ENCODE results near the gene TNP2.

Gene TNP2

DNA sequence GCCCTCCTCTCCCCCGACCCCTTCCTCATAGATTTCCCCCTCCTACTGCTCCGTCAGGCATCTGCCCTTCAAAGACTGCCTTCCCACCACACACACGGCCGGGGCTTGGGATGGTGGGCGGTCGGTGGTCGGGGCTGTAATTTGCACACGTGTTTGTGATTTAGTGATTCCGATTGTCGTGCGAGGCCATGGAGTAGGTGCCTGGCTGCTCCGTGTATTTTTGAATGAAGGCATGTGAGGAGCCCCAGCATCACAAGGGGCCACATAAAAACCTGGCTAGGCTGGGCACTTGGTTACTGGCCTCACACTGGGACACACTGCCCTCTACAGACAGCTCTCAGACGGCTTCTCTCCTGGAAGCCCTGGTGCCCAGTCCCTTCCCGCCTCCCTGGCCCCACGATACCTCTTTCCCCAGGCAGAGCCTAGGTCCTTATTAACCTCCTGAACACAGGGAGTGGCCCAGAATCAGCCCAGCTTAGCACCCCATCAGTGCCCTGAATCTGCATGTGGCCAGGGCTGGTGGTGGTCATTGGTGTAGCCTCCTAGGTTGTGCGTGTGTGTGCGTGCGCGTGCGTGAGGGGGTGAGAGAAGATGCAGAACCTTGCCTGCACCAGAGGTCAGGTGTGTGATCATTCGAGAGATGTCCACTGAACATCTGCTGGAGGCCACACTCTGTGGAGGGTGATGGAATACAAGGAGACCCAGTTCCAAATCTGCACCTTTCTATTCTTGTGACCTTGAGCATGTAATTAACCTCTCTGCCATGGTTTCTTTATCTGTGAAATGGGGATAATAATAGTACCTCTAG lies 11.8 kb downstream of the TNP2 start:
- Mint-ChIP-seq H3K4me3 (peak overlapping the region; percentile 93), H3K9me3 (ENCODE audit: low read depth) (no peaks in the 10 kb centered on the region), H3K27ac (peak overlapping the region; percentile 96), H3K36me3 (peaks cover 11% of the 10 kb centered on the region), H3K4me1 (ENCODE audit: low read depth) (peaks cover 47% of the 10 kb centered on the region), H3K27me3 (no peaks in the 10 kb centered on the region)

DNA sequence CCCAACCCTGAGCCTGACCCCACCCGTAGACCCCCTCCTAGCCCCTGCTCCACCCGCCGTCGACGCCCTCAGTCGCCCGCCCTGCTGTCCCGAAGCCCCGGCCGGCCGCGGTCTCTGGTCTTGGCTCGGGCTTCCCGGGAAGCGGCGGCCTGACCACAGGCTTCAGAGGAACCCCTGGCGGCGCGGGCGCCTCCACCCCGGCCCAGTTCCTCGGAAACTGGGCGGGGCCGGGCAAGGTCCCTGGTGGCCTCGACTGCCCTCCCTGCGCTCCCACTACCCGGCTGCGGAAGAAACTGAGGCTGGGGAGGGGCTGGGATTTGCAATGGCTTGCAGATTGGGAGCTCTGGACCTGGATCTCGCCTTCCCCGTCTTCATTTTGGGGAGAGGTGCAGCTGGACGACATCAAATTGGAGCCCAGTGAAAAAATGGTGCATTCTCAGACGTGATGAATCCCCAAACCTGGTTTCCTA lies 12.4 kb downstream of the TNP2 start:
- peaks cover 11% of the 10 kb centered on the region for H3K36me3 Mint-ChIP-seq
- H3K4me1 Mint-ChIP-seq (ENCODE audit: low read depth): peaks cover 53% of the 10 kb centered on the region
- no peaks in the 10 kb centered on the region for H3K27me3 Mint-ChIP-seq
- H3K4me3 Mint-ChIP-seq: peak overlapping the region; percentile 93
- no peaks in the 10 kb centered on the region for H3K9me3 Mint-ChIP-seq (ENCODE audit: low read depth)
- peak overlapping the region; percentile 96 for H3K27ac Mint-ChIP-seq

DNA sequence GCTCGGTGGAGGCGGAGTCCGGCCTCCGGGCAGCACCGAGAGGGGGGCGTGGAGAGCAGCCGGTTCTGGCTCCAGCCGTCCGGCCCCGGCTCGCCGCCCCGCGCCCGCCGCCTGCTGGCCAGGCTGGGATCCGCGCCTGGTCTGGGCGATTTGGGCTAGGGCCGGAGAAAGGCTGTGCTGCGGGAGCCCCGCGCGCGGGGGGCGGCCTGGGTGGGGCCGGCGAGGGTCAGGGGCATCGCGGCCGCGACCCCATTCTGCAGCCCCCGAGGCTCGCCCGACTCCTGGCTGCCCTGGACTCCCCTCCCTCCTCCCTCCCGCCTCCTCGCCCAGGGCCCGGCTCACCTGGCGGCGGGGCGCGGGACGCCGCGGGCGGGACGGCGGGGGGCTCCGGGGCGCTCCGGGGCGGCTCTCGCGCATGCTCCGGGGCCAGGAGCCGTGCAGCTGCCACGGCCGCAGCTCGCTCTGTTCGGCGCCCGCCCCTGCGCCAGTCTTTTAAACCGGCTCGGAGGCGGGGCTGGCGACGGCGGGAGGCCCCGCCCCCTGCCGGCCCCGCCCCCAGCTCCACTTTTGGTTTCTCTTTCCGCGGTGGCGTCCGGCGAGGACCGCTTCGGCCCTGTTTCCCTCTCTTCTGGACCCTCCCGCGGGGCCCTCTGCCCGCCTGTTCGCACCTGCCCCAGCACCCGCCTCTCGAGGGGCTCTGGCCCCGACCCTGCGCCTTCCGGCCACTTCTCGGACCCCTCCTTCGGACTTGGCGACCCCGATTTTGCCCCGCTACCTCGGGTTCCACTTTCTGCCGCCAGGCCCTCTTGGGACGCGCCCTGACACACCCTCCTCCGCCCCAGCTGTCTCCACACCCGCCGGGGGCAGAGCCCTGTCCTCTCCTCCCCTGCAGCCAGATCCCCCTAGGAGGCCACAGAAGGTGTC lies 13.1 kb downstream of the TNP2 start, which contains the start of gene SOCS1:
Gene SOCS1 (minus strand): TSS at position 468 of the 924 bp plus-strand sequence. CDS start 726 bp downstream, outside the sequence.
- H3K4me3 Mint-ChIP-seq: peak within 1 kb of the TSS; percentile 93
- H3K4me1 Mint-ChIP-seq (ENCODE audit: low read depth): peaks cover 57% of the 10 kb centered on the region
- H3K9me3 Mint-ChIP-seq (ENCODE audit: low read depth): no peaks in the 10 kb centered on the region
- peak within 1 kb of the TSS; percentile 96 for H3K27ac Mint-ChIP-seq
- H3K36me3 Mint-ChIP-seq: peaks cover 11% of the 10 kb centered on the region
- H3K27me3 Mint-ChIP-seq: no peaks in the 10 kb centered on the region

DNA sequence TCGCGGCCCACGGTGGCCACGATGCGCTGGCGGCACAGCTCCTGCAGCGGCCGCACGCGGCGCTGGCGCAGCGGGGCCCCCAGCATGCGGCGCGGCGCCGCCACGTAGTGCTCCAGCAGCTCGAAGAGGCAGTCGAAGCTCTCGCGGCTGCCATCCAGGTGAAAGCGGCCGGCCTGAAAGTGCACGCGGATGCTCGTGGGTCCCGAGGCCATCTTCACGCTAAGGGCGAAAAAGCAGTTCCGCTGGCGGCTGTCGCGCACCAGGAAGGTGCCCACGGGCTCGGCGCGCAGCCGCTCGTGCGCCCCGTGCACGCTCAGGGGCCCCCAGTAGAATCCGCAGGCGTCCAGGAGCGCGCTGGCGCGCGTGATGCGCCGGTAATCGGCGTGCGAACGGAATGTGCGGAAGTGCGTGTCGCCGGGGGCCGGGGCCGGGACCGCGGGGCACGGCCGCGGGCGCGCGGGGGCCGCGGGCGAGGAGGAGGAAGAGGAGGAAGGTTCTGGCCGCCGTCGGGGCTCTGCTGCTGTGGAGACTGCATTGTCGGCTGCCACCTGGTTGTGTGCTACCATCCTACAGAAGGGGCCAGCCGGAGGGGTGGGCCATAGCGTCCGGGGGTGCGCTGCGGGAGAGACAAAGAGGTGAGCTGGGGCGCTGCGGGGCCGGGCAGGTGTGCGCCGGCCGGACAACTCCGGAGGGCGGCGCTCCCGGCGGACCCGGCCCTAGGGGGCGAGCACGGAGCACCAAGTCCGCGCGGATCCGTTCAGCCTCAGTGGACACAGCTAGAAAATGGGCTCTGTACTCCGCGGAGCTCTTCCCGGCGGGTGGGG lies 14.0 kb downstream of the TNP2 start:
- Mint-ChIP-seq H3K27me3 (no peaks in the 10 kb centered on the region), H3K4me3 (peak overlapping the region; percentile 93), H3K9me3 (ENCODE audit: low read depth) (no peaks in the 10 kb centered on the region), H3K36me3 (peaks cover 15% of the 10 kb centered on the region), H3K4me1 (ENCODE audit: low read depth) (peaks cover 59% of the 10 kb centered on the region), H3K27ac (peak overlapping the region; percentile 46)

DNA sequence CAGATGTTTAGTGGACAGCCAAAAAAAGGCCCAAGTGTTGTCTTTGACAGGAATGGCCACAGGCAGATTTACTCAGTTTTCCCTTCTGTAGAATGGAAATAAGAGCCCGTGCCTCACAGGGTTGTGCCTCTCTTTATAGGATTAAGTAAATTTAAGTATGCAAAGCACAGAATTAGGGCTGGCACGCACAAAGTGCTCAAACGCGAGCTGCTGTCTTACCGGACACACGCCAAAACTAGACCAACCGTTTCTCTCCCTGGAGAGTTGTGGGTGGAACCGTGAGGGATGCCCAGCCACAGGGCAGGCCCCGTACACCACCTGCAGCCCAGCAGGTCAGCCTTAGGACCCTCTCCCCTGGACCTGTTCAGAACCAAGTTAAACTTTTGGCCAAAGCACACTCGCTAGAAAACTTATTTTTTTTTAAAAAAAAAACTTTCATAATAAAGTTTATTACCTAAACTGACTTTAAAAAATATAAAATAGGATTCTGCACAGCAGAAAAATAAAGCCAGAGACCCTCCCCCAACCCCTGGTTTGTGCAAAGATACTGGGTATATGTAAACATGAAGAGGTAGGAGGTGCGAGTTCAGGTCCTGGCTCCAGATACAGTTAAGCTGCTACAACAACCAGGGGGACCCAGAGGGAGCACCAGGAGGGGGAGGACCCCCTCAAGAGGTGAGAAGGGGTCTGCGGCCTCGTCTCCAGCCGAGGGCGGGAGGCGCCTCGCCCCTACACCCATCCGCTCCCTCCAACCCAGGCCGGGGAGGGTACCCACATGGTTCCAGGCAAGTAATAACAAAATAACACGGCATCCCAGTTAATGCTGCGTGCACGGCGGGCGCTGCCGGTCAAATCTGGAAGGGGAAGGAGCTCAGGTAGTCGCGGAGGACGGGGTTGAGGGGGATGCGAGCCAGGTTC lies 14.9 kb downstream of the TNP2 start:
- Mint-ChIP-seq H3K4me3 (peak overlapping the region; percentile 93), H3K4me1 (ENCODE audit: low read depth) (peaks cover 52% of the 10 kb centered on the region), H3K9me3 (ENCODE audit: low read depth) (no peaks in the 10 kb centered on the region), H3K27me3 (no peaks in the 10 kb centered on the region), H3K27ac (peak overlapping the region; percentile 97), H3K36me3 (peaks cover 15% of the 10 kb centered on the region)

DNA sequence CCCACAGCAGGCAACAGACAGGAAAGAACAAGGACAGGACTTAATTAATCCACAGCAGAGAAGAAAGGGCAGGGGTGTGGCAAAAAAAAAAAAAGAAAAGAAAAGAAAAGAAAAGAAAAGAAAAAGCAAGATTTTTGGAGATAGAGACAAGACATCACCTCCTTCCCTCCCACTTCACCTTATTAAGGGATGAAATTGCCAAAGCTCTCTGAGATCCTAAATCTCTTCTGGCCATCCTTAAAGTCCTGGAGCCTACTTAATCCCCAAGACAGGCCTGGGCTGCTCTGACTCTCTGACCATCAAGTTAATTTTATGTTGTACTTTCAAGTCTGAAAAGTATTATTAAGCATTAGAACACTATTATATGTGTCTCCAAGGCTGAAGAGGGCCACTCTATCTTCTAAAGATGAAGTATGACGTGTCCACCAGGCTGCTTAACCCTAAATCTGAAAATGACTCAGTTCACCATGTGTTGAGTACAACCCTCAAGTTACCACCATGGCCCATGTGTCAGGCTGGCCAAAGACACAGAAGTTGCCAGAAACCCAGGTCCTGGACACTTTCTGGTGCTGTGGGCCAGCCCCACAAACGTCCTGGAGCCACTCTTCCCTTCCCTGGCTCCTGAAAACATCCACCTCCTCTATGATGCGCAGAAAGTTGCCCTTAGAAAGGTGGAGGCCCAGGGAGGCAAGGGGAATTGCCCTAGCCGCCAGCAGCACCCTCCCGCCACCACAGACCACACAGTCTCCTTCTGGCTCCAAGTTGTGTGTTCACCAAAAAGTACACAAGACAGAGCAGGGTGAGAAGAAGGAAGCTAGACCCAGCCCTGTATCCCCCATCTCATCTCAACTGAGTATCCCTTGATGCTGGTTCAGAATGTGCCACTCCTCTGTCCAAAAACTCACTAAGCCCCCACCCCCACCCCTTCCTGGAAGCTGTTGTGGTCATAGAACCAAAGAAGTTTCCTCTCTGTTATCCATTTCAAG lies 15.8 kb downstream of the TNP2 start:
- H3K27me3 Mint-ChIP-seq: no peaks in the 10 kb centered on the region
- peak overlapping the region; percentile 97 for H3K27ac Mint-ChIP-seq
- H3K9me3 Mint-ChIP-seq (ENCODE audit: low read depth): no peaks in the 10 kb centered on the region
- H3K4me3 Mint-ChIP-seq: peak overlapping the region; percentile 93
- H3K36me3 Mint-ChIP-seq: peaks cover 15% of the 10 kb centered on the region
- H3K4me1 Mint-ChIP-seq (ENCODE audit: low read depth): peaks cover 46% of the 10 kb centered on the region

DNA sequence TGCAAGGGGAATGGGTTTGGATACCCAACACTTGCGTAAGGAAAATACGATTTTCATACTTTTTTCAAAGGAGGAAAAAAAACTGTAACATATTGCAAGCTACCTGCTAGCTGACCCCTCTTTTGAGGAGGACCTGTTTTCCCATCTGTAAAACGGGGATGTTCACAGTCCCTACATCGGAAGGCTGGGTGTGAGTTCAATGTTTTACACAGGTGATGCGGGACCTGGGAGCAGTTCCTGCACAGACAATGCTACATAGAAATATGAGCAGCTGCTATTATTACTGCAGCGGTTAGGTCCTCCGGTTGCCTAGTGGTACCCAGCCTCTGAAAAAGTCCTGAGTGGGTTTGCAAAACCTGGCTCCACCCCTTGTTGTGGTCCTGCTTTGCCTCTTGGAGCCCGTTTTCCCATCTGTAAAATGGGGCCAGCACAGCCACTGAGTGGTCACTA lies 16.6 kb downstream of the TNP2 start:
- Mint-ChIP-seq H3K4me1 (ENCODE audit: low read depth) (peaks cover 41% of the 10 kb centered on the region), H3K9me3 (ENCODE audit: low read depth) (no peaks in the 10 kb centered on the region), H3K36me3 (peaks cover 15% of the 10 kb centered on the region), H3K27ac (peak overlapping the region; percentile 97), H3K4me3 (peak overlapping the region; percentile 93), H3K27me3 (no peaks in the 10 kb centered on the region)

DNA sequence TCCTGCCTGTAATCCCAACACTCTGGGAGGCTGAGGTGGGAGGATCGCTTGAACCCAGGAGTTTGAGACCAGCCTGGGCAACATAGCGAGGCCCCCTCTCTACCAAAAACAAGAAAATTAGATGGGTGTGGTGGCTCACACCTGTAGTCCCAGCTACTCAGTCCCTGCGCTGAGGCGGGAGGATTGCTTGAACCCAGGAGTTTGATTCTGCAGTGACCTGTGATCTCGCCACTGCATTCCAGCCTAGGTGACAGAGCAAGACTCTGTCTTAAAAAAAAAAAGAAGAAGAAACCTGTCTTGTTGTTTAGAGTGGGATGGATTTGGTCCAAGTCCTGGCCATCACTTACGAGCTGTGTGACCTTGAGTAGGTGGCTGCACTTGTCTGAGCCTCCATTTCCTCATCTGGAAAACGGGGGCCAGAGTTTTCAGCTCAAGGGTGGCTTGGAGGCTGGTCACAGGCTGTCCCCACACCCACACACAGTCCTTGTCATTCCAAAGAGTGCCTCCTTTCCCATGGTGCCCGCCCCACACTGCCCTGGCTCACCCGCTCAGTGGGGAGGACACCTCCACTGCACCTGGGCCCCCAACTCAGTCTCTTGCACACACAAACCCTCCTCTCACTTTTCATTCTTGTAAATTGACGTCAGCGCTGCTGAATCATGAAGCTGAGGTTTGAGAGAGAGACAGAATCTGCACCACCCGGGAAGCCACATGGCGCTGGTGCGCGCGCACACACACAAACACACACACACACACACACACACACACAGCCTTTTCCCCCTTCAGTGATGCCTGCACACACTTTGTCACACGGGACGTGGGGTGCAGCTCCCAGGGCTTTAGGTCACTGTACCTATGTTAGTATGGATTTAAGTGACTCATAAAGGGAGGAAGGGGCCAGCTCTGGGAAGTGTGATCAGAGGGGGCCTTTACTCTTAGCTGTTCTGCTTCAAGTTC lies 17.3 kb downstream of the TNP2 start:
- Mint-ChIP-seq H3K27me3 (no peaks in the 10 kb centered on the region), H3K4me3 (peak overlapping the region; percentile 93), H3K27ac (peak overlapping the region; percentile 97), H3K4me1 (ENCODE audit: low read depth) (peaks cover 35% of the 10 kb centered on the region), H3K36me3 (peaks cover 15% of the 10 kb centered on the region), H3K9me3 (ENCODE audit: low read depth) (no peaks in the 10 kb centered on the region)

DNA sequence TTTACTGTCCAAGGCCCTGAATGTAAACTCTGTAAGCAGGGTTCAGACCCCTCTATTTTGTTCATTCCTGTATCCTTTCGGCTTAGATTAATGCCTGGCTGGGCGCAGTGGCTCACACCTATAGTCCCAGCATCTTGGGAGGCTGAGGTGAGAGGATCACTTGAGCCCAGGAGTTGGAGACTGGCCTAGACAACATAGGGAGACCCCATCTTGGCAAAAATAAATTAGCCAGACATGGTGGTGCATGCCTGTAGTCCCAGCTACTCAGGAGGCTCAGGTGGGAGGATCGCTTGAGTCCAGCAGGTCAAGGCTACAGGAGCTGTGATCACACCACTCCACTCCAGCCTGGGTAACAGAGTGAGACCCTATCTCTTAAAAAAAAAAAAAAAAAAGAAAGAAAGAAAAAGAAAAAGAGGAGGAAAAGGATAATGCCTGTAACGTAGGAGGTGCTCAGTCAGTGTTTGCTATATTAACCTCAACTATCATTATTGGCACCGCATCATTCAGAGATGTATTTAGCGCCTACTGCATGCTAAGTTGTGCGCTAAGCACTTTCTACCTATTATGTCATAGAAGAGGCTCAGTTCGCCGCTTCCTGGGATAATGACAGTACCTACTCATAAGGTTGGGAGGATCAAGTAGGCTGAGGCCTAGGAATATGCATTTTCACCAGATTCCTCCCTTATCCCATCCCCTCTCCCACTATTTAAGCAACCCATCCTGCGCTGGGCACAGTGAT lies 18.2 kb downstream of the TNP2 start:
- peaks cover 37% of the 10 kb centered on the region for H3K4me1 Mint-ChIP-seq (ENCODE audit: low read depth)
- peak overlapping the region; percentile 97 for H3K27ac Mint-ChIP-seq
- H3K4me3 Mint-ChIP-seq: peak overlapping the region; percentile 93
- H3K9me3 Mint-ChIP-seq (ENCODE audit: low read depth): no peaks in the 10 kb centered on the region
- no peaks in the 10 kb centered on the region for H3K27me3 Mint-ChIP-seq
- peaks cover 15% of the 10 kb centered on the region for H3K36me3 Mint-ChIP-seq

DNA sequence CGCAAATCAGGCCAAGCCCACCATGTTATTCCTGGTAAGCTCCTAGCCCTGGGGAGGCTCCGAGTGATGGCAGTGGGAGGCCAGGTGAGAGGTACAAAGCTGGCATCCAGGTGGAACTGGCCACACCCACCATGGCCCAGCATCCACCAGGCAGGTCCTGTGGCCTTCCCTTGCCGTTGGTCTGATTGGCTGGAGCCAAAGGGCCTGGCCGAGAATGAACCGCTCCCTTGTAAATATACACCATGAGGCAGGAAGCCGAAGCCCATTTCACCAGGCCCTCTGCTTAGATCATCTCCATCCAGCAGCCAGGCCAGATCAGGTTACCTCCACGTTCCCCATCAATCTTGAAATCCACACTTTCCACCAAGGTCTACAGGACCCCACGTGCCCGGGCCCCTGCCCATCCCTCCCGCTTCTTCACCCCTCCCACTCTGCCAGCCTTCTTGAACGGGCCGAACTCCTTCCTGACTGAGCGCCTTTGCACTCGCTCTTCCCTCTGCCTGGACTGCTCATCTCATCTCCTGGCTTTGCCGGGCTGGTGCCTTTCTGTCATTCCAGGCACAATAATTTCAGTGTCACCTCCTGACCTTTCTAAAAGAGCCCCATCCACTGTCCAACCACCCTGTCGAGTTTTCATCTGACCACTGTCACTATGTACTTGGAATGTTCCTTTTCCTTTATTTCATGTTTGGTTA lies 18.9 kb downstream of the TNP2 start:
- no peaks in the 10 kb centered on the region for H3K9me3 Mint-ChIP-seq (ENCODE audit: low read depth)
- no peaks in the 10 kb centered on the region for H3K27me3 Mint-ChIP-seq
- H3K27ac Mint-ChIP-seq: peak overlapping the region; percentile 79
- H3K36me3 Mint-ChIP-seq: peaks cover 15% of the 10 kb centered on the region
- peak overlapping the region; percentile 32 for H3K4me3 Mint-ChIP-seq
- peaks cover 42% of the 10 kb centered on the region for H3K4me1 Mint-ChIP-seq (ENCODE audit: low read depth)

Data from activated naive CD8-positive, alpha-beta T cell (primary cell).